ENCODE data around the gene INF2.

Gene INF2

GRCh38 chr14:104688505-104689108 is 811 bp upstream of the INF2 start:
- Histone ChIP-seq H3K27ac (no peak overlapping the region), H3K4me3 (ENCODE audit: low read depth in 1 of 2, low read length in 1 of 2) (no peak overlapping the region), H3K4me1 (ENCODE audit: control insufficient read depth in 1 of 2, insufficient read depth in 1 of 2, low read depth in 1 of 2, low read length in 1 of 2) (peaks cover 5 to 8% of the 10 kb centered on the region in 2 experiments), H3K36me3 (no peaks in the 10 kb centered on the region), H3K9me3 (no peaks in the 10 kb centered on the region), H3K27me3 (peaks cover 71% of the 10 kb centered on the region)
- TF ChIP-seq, protein P1, sequence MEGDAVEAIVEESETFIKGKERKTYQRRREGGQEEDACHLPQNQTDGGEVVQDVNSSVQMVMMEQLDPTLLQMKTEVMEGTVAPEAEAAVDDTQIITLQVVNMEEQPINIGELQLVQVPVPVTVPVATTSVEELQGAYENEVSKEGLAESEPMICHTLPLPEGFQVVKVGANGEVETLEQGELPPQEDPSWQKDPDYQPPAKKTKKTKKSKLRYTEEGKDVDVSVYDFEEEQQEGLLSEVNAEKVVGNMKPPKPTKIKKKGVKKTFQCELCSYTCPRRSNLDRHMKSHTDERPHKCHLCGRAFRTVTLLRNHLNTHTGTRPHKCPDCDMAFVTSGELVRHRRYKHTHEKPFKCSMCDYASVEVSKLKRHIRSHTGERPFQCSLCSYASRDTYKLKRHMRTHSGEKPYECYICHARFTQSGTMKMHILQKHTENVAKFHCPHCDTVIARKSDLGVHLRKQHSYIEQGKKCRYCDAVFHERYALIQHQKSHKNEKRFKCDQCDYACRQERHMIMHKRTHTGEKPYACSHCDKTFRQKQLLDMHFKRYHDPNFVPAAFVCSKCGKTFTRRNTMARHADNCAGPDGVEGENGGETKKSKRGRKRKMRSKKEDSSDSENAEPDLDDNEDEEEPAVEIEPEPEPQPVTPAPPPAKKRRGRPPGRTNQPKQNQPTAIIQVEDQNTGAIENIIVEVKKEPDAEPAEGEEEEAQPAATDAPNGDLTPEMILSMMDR (IDR thresholded peaks at IDR 0.05), result no peak

- TF ChIP-seq, protein P1 (IDR thresholded peaks at IDR 0.05), result no peak
- peaks cover 66% of the 10 kb centered on the region for H3K27me3 ChIP-seq
- H3K9me3 ChIP-seq, result no peaks in the 10 kb centered on the region
- no peaks in the 10 kb centered on the region for H3K36me3 ChIP-seq
- H3K4me3 ChIP-seq (ENCODE audit: low read depth in 1 of 2, low read length in 1 of 2), result no peak overlapping the region
- no peak overlapping the region for H3K27ac ChIP-seq
- peaks cover 5 to 8% of the 10 kb centered on the region in 2 experiments for H3K4me1 ChIP-seq (ENCODE audit: control insufficient read depth in 1 of 2, insufficient read depth in 1 of 2, low read depth in 1 of 2, low read length in 1 of 2)
These were observed 678 bp downstream of the INF2 start for GRCh38 chr14:104689881-104690711.

DNA sequence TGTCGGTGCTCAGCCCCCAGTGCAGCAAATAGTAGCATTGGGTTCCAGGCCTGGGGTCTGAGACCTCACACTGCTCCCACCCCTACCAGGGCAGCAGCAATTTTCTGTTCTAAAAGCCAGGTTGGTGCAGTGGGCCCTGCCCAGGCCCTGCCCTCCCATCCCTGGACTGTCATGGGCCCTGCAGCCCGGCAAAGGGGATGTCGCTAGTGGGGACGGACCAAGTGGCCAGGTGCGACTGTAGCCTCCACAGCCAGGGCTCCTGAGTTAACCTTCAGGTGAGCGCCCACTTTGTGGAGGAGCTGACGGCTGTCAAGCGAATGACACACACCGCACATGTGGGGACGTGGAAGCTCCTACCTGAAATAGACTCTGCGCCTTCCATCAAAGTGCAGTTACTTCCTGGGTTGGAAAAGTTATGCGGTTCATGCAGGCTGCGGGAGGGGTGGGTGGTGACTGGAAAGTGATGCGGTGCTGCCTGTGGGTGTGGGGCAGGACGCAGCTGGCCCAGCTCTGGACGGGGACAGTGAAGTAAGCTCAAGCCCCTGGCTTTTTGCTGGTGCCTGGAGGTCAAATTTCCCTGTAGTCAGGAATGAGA is 1.5 kb downstream of the INF2 start:
- TF ChIP-seq, protein P1 (IDR thresholded peaks at IDR 0.05), result no peak
- Histone ChIP-seq H3K36me3 (no peaks in the 10 kb centered on the region), H3K27ac (no peak overlapping the region), H3K9me3 (no peaks in the 10 kb centered on the region), H3K4me1 (ENCODE audit: control insufficient read depth in 1 of 2, insufficient read depth in 1 of 2, low read depth in 1 of 2, low read length in 1 of 2) (peaks cover 5 to 8% of the 10 kb centered on the region in 2 experiments), H3K27me3 (peaks cover 57% of the 10 kb centered on the region), H3K4me3 (ENCODE audit: low read depth in 1 of 2, low read length in 1 of 2) (no peak overlapping the region)

DNA sequence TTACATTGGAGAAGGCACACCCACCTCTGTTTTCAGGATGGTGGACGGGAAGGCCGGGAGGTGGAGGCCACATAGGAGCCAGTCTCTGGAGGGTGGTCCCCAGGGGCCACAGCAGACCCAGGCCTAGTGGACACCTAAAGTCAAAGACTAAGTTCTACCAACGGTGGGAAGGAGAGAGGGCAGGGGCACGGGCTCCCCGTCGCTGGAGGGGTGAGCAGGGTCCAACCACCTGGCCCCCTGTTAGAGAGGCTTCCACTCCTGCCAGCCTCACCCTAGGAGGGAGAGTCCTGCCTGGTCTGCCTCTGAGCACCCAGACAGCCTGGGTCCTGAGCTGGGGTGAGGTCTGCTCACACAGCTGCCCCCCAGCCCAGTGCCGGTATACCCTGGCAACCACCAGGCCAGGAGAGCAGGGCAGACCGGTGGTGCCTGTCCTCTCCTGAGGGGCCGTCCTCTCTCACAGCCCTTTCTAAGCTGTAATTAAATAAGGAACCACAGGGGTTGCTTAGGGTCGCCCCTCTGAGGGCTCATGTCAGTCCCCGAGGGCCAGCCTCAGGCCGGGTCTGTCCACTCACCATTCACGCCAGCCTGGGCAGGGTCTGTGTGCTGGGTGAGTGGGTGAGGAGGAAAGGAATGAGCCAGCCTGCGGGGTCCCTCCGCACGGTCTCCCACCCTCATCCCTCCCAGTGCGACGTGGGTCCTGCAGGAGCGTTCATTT is 2.3 kb downstream of the INF2 start:
- Histone ChIP-seq H3K36me3 (no peaks in the 10 kb centered on the region), H3K4me1 (ENCODE audit: control insufficient read depth in 1 of 2, insufficient read depth in 1 of 2, low read depth in 1 of 2, low read length in 1 of 2) (peaks cover 5 to 8% of the 10 kb centered on the region in 2 experiments), H3K27ac (no peak overlapping the region), H3K9me3 (no peaks in the 10 kb centered on the region), H3K4me3 (ENCODE audit: low read depth in 1 of 2, low read length in 1 of 2) (no peak overlapping the region), H3K27me3 (peaks cover 50% of the 10 kb centered on the region)
- TF ChIP-seq, protein P1 (IDR thresholded peaks at IDR 0.05), result no peak

DNA sequence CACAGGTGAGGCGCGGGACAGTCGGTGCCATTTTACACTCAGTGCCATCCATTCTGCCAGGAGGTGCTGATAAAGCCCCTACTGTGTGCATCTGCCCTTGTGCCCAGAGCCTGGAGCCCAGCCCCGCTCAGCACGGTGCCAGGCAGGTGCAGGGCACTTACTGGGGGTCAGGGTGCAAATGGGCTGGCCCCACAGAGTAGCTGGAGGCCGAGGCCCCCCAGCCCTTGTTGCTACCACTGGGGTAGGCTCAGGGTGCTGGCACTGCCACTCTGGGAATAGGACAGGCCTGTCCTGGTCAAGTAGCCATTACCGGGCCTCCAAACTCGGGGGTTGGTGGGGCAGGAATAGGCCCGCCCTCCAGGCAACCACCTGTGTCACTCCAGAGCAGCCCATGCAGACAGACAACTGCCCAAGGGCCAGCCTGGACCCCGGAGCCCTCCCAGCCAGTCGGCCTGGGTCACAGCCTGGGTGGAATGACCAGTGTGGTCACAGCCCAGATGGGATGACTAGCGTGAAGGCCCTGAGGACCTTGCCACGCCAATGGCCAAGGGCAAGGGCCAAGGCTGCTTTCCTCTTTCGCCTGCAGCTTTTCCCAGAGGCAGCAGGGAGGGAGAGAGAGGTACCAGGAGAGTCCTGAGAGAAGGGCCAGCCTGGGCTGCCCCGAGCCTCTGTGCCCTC is 3.0 kb downstream of the INF2 start:
- Histone ChIP-seq H3K36me3 (no peaks in the 10 kb centered on the region), H3K4me1 (ENCODE audit: control insufficient read depth in 1 of 2, insufficient read depth in 1 of 2, low read depth in 1 of 2, low read length in 1 of 2) (peaks cover 5 to 8% of the 10 kb centered on the region in 2 experiments), H3K9me3 (no peaks in the 10 kb centered on the region), H3K27ac (no peak overlapping the region), H3K27me3 (peaks cover 43% of the 10 kb centered on the region), H3K4me3 (ENCODE audit: low read depth in 1 of 2, low read length in 1 of 2) (no peak overlapping the region)
- TF ChIP-seq, protein P1 (IDR thresholded peaks at IDR 0.05), result no peak

All from neutrophil (primary cell).